Activated CD8-positive, alpha-beta memory T cell treated with anti-CD3 and anti-CD28 coated beads for 24 hours (primary cell): Measurements from ENCODE around the gene BMI1.

Experiments used
- DNase-seq: peaks from one replicate; pipeline ENCODE4 v3.0.0-alpha.2; 2020

Gene BMI1

DNA sequence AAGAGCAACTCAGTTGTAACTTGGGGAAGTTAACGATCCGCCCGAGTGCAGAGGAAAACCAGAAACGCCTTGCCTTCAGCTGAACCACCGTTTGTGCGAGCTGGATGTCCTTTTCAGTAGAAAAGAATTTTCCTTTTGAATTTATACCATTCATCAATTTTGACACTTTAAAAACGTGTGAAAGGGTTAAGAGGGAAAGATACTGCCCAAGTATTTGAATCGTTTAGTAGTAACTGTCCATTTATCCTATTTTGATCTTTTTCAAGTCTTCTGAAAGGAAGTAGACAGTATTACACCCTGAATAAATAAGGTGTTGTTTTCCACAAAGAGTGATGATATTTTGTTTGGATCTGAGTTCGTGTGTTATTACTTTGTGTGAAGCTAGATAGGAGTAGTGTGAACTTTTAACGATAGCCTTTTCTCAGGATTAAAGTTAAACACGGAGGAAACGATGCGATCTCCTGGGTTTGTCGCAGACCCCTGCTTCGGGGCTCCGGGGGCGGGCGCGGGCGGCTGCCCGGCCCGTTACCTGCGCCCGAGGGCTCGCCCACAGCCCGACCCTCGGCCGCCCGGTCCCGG lies 830 bp upstream of the BMI1 start:
- DNase-seq: no peak

DNA sequence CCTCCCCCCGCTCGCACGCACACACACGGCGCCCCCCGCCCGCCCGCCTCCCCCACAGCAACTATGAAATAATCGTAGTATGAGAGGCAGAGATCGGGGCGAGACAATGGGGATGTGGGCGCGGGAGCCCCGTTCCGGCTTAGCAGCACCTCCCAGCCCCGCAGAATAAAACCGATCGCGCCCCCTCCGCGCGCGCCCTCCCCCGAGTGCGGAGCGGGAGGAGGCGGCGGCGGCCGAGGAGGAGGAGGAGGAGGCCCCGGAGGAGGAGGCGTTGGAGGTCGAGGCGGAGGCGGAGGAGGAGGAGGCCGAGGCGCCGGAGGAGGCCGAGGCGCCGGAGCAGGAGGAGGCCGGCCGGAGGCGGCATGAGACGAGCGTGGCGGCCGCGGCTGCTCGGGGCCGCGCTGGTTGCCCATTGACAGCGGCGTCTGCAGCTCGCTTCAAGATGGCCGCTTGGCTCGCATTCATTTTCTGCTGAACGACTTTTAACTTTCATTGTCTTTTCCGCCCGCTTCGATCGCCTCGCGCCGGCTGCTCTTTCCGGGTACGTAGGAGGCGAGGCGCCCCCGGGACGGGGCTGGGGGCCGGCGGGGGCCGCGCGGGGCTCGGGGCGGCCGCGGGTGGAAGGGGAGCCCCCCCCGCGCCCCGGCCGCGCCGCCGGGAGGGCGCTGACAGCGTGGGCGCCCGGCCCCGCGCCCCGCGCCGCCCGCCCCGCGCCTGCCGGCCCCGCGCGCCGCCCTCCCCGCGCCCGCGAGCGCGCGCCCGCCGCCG lies 441 bp downstream of the BMI1 start:
- DNase-seq: peak; percentile 89

DNA sequence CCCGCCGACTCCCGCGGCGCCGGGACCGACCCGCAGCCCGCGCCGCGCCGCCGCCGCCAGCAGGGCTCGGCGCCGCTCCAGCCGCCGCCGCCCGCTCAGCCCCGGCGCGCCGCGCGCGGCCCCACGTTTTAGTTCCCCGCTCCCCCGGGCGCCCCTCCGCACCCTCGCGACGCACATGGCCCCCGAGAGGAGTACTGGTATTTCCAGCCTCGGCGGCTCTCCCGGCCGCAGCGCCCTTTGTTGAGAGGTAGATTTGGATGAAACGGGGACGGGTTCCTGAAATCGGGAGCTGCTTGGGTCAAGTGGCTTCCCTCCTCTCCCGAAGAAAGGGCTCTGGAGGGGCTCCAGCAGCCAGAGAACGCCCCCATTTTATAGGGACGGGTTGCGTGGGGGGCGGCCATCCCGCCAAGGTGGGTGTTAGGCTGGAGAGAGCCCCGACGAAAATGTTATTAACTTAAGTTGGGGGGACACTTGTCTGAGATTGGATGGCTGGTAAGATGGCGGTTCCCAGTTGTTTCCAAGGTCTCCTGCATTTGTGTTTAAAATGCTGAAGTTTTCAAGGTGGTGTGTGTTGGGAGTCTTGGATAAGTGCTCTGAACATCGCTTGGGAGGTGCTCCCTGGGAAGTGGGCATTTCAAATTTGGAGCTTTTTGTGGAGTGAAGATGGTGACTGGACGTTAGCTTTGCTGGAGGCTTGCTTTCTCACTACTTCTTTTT lies 1.2 kb downstream of the BMI1 start:
- peak; percentile 78 for DNase-seq

DNA sequence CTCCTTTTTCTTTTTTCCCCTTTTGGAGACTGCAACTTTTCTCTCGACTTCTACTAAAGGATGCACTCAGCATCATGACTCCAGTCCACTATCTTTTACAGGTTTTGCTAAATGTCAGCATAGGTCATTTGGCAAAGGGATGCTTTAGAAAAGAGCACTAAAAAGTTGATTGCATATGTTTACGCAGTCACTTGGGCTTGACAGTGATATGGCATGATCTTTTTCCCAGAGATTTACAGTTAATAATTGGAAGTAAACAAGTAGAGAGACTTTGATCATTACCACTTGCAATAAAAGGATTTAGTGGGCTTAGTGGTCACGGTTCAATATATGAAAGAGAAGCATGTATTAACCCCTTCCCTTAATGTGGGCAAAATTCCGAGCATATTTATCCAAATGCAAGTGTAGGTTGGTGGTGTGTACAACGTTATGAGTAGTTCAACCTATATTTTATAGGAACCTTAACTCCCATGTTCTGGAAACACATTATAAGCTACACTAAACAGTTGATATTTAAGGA lies 1.8 kb downstream of the BMI1 start:
- no peak for DNase-seq

DNA sequence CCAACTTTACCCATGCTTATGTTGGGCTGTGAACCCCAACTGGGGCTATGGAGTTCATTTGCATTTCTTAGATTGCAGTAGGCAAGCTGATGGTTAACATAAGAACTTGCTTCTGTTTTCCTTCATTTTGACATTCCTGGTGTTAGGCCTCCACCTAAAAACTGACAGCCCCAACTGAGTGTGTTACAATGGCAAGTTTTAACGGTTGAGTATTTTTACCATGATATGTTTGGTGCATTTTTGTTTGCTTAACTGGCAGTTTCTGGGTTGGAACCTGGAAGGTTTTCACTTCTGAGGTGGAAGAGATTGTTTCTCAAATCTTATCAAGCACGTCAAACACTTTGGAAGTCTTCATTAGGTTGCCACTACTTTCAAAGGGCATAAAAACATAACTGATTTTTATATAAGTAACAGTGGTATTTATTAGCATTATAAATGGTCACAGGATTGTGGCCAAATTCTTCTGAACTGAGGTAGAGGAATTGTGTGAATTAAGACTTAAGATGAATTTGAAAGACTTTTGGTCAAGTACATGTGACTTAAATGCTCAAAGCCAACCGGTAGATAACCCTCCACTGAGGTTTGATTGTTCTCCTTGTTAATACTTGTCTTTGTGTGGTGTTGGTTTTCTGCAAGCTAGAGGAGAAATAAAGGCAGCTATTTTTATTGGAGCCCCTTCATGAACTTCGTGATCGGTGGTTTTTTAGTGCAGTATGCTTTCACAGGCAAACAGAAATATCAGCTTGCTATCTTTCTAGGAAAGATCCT lies 2.8 kb downstream of the BMI1 start:
- no peak for DNase-seq

DNA sequence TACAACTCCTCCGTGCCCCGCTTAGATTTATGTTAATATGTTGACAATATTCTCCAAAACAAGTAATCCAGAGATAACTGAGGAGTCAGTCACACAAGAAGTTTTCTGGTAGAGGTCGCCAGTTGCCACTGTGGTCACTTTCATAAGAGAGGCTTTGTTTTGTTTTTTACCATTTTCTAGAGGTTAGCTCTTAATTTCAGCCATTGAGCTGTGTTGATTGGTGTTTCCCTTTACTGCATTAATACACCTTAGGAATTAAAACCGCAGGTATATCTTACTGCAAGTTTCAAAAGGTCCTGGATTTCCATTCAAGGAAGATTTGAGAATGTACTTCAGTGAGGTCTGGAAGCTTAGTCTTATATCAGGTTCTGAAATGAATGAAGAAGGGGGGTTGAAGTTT lies 3.5 kb downstream of the BMI1 start:
- no peak for DNase-seq

DNA sequence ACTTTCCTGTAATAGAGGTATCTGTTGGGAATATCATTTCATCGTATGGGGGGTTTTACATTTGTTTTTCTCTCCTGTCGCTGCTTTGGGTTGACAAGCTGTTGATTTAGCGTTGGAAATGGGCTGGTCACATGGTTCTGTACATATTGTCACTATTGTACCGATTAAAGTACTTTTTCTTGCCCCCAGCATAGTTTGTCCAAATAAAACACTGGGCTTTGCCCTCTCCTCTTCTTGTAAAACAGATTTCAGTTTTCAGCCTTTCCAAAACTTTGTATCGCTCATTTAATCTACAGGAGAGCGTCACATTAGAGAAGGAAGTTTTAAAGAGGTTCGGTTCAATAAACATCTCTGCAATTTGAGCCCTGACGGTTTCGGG lies 4.0 kb downstream of the BMI1 start:
- no peak for DNase-seq

DNA sequence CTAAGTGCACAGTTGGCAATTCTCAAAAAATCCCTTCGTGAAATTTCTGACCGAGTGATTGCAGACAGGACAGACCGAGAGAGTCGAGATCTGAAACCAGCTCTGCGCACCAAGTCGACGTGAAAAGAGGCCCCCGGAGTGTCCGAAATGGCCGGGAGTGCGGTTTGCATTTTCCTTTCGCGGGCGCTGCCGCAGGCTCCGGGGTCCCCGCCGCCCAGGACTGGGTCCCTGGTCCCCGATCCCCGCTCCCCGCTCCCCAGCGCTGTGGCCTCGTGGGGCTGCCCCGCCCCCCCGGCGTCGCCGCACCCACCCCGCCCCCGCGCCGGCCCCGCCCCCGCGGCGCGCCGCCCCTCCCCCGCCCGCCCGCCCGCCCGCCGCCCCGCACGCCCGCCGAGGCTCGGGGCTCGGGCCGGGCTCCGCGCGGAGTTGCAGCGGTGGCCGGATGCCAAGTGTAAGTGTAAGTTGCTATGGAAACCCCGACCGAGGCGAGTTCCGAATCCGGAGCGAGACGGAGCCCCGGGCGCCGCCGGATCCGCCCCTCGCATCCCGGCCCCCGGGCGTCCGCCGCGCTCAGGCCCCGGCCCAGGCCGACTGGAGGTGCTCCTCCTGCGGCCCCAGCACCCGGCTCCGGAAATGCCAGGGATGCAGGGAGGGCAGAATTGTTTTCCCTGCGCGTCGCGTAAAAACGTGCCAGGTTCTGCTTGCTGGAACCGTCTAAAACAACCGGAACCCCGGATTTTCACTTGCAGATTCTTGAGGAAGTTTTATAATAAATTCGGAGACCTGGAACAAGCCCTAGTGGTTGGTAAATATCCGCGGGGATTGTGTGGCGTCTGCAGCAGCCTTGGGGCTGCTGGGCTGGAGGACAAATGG lies 4.6 kb downstream of the BMI1 start:
- DNase-seq: peak; percentile 80

DNA sequence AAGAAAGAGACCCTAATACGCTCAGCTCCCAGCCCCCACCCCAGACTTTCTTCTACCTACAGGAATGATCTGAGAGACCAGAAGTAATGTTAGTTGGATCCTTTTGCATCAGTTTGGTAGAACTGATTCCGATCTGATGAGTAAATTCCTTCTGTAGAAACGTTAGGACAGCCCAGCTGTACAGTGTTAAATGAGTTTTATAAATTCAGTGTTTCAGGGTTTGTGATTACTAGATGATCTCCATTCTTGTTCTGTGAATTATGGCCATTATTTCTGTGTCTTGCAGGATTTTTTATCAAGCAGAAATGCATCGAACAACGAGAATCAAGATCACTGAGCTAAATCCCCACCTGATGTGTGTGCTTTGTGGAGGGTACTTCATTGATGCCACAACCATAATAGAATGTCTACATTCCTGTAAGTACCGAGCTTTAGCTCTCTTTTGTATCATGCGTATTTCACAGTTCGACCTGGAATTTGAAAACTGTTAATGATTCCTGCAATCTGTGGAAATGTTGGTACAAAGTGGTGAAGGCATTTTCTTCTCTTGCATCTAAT lies 5.3 kb downstream of the BMI1 start:
- DNase-seq: no peak

DNA sequence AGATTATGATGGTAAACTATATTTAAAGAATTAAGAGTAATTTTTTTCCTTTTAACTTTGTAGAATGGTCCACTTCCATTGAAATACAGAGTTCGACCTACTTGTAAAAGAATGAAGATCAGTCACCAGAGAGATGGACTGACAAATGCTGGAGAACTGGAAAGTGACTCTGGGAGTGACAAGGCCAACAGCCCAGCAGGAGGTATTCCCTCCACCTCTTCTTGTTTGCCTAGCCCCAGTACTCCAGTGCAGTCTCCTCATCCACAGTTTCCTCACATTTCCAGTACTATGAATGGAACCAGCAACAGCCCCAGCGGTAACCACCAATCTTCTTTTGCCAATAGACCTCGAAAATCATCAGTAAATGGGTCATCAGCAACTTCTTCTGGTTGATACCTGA lies 8.3 kb downstream of the BMI1 start:
- no peak for DNase-seq

DNA sequence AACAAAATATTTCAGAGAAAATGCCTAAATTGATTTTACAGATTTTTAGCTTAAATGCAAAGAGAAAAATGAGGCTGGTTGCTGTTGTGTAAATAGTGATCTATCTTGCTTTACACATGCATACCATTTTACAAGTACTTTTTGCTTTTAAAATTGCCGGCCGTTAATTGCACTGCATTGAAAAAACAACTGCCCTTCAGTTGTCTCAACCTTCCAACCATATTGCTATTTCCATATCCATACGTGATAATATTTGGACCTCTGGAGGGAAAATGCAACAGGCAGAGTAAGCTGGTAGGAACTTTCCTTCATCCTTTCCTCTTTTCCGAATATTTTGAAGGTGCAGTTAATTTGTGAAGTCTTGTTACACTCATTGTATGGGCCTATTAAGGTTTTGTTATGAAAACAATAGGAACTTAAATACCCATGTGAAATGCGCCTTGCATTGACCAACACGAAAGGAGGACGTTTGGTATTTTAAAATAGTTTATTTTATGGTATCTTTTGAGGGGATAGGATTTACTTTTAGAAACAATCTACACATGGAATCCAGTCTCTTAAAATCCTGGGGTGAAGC lies 11.3 kb downstream of the BMI1 start:
- no peak for DNase-seq

DNA sequence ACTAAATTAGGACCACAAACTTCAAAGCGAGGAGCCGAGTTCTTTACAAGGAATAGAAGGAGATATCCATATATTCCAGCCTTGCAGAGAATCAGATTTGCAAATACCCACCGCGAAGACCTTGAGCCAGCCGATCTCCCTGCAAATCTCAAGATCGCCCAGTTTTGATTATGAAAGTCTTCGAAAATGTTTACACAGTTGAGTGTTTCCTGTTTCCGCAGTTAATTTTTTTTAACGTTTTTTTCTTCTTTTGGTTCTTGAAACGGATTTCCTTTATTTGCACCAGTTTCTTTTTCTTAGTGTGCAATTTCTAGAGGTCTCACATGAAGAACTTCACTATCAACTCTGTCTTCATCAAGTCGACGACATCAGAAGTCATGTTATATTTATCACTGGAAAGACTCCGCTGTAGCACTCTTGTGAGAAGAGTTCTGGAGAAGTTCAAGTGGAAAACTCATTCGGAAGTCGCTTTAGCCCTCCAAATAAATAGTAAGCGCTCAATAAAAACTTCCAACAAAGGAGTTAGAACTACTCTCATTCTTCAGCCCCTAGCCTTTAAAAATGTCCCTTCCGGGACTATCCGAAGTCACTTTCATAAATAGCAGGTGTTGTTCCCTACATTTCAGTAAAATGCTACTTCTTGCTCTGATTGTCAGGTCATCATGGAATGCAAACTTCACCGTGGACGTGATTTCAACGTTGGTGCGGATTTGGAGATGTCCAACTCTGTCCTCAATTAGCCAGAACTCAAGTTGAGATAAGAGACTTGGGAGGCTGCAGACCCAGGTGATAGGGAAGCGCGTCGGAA lies 12.5 kb downstream of the BMI1 start:
- no peak for DNase-seq

DNA sequence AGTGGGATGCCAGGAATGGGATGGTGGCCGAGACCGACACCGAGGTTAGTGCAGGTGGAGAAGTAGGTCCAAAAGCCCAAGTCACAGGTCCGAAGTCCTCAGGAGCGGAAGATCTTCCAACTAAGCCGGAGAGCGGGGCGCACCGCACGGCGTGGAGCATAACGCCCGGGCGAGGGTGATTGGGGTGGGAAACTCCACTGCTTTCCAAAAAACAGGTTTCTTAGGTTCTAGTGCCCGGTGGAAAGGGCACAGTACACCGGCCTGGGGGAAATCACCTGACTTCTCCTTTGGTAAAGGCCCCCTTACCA lies 13.0 kb downstream of the BMI1 start:
- DNase-seq: no peak

DNA sequence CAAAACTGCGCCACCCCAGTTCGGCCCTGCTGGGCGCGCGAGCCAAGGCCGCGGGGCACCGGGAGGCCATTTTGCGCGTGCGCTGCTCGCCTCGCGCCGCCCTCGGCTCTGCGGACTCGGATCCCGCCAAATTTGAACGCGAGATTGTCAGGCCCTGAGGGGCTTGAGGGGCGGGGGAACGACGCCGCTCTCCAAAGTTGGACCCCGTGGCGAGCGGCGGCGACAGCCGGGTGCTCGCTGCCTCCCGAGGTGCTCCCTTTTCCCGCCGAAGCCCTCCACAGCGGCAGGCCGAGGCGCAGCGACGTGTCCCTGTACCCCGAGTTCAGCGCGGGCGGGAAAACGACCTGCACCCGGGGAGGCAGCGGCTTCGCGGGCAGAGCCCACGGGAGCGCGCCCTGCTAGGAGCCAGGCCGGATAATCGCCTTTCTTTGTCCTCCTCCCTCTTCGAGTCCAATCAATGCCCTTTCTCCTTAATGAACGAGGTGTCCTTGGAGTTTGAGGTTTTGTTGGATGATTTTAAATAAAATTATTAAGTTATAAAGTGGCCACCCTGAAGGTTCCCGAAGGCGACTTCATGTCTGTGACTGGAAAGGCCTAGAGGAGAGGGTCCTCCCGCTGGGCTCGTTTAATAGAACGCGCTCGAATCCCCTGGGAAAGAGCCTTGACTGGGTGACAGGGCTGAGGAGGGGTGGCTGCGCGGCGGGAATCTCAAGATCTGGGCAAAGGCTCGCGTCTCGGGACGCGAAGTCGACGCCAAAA lies 13.7 kb downstream of the BMI1 start:
- DNase-seq: no peak

DNA sequence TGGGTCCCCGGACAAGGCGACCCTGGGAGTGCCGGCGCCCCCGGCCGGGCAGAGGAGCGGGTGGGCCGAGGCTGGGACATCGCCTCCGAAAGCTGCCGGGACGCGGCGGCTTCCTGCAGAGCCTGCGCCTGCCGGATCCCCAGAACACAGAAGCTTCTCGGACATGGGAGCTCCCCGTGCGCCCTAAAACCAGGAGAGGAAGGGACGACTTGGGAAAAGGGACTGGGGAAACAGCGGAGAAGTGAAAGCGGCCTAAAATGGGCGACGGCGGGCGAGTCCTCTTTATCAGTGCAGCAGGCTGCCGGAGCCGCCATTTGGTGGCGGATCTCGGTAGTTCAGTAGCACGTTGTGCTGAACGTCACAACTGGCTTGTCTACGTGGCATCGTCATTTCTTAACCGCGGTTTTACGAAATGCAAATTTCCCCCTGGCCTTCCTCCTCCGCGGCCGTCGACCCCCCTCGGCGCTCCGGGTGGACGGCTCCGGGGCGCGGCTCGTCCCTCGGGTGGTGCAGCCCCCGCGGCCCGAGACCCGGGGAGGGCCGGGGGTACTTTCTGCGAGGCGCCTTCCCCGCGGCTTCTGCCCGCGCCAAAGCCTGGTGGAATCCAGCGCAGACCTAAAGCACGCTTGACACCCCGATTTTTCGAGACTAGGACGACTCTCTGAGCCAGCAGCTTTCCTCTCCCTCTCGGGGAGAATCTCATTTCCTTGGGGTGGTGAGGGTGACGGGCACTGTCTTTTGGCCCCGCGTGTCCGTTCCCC lies 14.5 kb downstream of the BMI1 start:
- peak; percentile 83 for DNase-seq

DNA sequence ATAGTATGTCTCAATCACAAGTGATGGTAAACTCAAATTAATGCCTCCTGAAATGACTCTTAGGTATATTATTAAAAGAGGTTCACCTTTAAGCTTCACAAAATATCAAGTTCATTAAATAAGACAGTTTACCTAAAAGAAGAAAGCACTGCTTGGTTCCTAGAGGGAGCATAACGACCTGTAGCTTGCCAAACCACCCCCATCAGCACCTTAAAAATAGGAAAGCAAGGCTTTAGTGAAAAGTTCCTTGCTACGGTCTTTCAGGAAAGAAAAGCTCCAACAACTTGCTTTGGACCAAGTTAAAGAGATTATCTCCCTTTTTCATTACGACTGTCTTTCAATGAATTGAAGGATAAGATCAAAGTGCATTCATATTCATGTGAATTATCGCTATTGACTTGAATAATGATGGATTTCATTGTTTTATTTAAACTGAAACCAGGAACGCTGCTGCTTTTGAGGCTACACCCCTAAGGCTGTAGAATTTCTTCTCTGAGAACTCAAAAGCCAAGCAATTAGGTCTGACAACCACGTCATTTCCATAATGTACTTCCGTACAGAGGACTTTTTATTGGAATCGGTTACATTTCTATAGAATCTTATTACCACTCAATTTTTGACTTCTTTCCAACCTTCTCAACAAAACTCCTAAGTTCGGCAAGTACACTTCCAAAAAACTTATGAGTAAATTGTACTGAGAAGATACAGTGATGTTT lies 17.4 kb downstream of the BMI1 start:
- DNase-seq: no peak

DNA sequence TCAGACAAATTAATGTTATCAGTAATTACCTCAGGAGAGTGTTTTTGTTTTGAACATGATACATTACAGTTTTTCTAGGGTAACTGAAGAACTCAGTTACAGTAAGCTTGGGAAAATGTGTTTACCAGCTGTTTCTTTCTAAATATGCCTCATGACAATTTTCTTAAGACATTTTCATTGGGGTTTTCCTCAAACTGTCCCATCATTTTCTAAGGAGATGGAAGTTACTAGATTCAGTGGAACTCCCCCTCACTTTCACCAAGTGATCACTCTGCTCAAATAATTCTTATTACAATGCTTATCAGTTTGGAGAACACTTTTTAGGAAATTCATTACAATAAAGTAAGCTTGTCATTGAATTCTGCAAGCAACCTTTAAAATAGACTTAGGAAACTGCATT lies 18.0 kb downstream of the BMI1 start:
- no peak for DNase-seq

DNA sequence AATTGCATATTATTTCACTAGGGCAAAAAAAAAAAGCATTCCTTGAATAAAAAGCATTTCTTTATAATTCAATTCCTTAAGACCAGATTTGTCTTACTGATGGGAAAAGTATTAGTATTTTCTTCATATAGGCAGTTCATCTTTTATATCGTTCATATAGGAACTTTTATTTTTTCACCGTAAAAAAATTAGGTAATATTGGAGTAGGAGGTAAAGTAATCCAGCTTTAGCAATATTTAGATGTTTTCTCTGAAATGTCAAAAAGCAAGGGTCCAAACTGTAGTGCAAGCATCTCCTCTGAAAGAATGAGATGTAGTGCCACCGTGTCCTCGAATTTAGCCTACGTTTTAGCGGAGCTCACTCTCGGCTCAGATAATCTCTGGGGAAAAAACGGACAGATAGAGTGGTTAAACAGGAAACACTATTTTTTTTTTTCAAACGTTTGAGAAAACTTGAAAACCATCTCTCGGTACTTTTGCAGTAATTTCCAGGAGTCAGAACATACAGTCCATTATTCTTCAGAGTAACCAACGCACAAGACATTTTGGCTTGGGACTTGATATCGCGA lies 18.9 kb downstream of the BMI1 start:
- no peak for DNase-seq
